HepG2 (cell line): Measurements from ENCODE around the gene TRIM10. TPM values are rescaled to one million over a fixed set of nuclear protein-coding genes. Genes with fewer than 3 reads are reported as not detected.
A peak's percentile ranks its signal among the peaks of the same experiment; 100 is the strongest.

Source experiments
- ATF4 ChIP-seq, 2 experiments: fragments of 450-650 bp in 1 of 2; sonication (generic) in 1 of 2; formaldehyde crosslinking; IDR thresholded peaks; 2 replicates each; pipeline versions ENCODE4 v1.5.0 to v1.8.0; 2020 to 2022; ENCODE audit warnings: mild to moderate bottlenecking in 1 of 2, missing genetic modification reagents in 1 of 2
- FOXA1 ChIP-seq, 2 experiments: fragments of 450-650 bp in 1 of 2; sonication (generic) in 1 of 2; formaldehyde crosslinking in 1 of 2; IDR thresholded peaks; 2 replicates each; pipeline versions ENCODE4 v1.4.0 to v1.6.1; 2016 to 2020; ENCODE audit warnings: missing genetic modification reagents in 1 of 2
- GATAD1 ChIP-seq: IDR thresholded peaks from 2 replicates; pipeline ENCODE4 v1.6.1; 2016; ENCODE audit warnings: missing genetic modification reagents, missing compliant biosample characterization
- HBP1 ChIP-seq: IDR thresholded peaks from 2 replicates; pipeline ENCODE4 v1.6.1; 2016; ENCODE audit warnings: low read depth, control low read depth
- HMG20B ChIP-seq: conservative IDR thresholded peaks from 2 replicates; pipeline ENCODE4 v1.6.1; 2016; ENCODE audit warnings: missing genetic modification reagents, missing compliant biosample characterization
- HNRNPH1 ChIP-seq: fragments of 200-400 bp; formaldehyde crosslinking; optimal IDR thresholded peaks from 2 replicates; pipeline ENCODE3; 2017; ENCODE audit warnings: mild to moderate bottlenecking, low read depth, low read length
- HNRNPLL ChIP-seq: fragments of 200-400 bp; formaldehyde crosslinking; IDR thresholded peaks from 2 replicates; pipeline ENCODE4 v1.6.1; 2017; ENCODE audit warnings: mild to moderate bottlenecking, low read depth, low read length; ENCODE audit not compliant: poor library complexity, severe bottlenecking
- HOXA3 ChIP-seq: sonication (generic); formaldehyde crosslinking; IDR thresholded peaks from 2 replicates; pipeline ENCODE4 v1.5.0; 2020; ENCODE audit warnings: missing genetic modification reagents
- JUN ChIP-seq: sonication (generic); formaldehyde crosslinking; IDR thresholded peaks from 2 replicates; pipeline ENCODE4 v1.4.0; 2020; ENCODE audit warnings: mild to moderate bottlenecking, missing genetic modification reagents
- KDM4B ChIP-seq: sonication (generic); formaldehyde crosslinking; IDR thresholded peaks from 2 replicates; pipeline ENCODE4 v1.4.0; 2020; ENCODE audit warnings: missing genetic modification reagents
- KLF11 ChIP-seq: IDR thresholded peaks from 2 replicates; pipeline ENCODE4 v1.6.1; 2016; ENCODE audit warnings: missing compliant biosample characterization
- MLLT10 ChIP-seq: sonication (generic); formaldehyde crosslinking; IDR thresholded peaks from 2 replicates; pipeline ENCODE4 v1.4.0; 2020; ENCODE audit warnings: missing genetic modification reagents
- NFYC ChIP-seq: IDR thresholded peaks from 2 replicates; pipeline ENCODE4 v1.6.1; 2016; ENCODE audit warnings: missing genetic modification reagents, missing compliant biosample characterization
- NR0B2 ChIP-seq: sonication (generic); formaldehyde crosslinking; IDR thresholded peaks from 2 replicates; pipeline ENCODE4 v1.4.0; 2020; ENCODE audit warnings: mild to moderate bottlenecking, missing genetic modification reagents
- NR2F2 ChIP-seq: IDR thresholded peaks from 2 replicates; pipeline ENCODE4 v1.6.1; 2012; ENCODE audit warnings: low read depth, inconsistent platforms, borderline replicate concordance
- NR2F6 ChIP-seq, 2 experiments: IDR thresholded peaks; 2 replicates each; pipeline ENCODE4 v1.6.1; 2016; ENCODE audit warnings: antibody characterized with exemption in 1 of 2, mild to moderate bottlenecking in 1 of 2
- REPIN1 ChIP-seq: sonication (generic); formaldehyde crosslinking; IDR thresholded peaks from 2 replicates; pipeline ENCODE4 v1.8.0; 2022; ENCODE audit warnings: missing genetic modification reagents, low read depth, mild to moderate bottlenecking, borderline replicate concordance
- RXRB ChIP-seq: IDR thresholded peaks from 2 replicates; pipeline ENCODE4 v1.6.1; 2016; ENCODE audit warnings: borderline replicate concordance, missing genetic modification reagents, missing compliant biosample characterization
- SALL1 ChIP-seq: sonication (generic); formaldehyde crosslinking; IDR thresholded peaks from 2 replicates; pipeline ENCODE4 v1.8.0; 2022; ENCODE audit warnings: mild to moderate bottlenecking, missing genetic modification reagents
- SRSF4 ChIP-seq: fragments of 200-400 bp; formaldehyde crosslinking; IDR thresholded peaks from one replicate; pipeline ENCODE4 v1.6.1; 2018; ENCODE audit warnings: mild to moderate bottlenecking, low read depth, low read length, moderate library complexity; ENCODE audit not compliant: poor library complexity, severe bottlenecking
- ZFY ChIP-seq: sonication (generic); formaldehyde crosslinking; IDR thresholded peaks from 2 replicates; pipeline ENCODE4 v1.4.0; 2020; ENCODE audit warnings: missing genetic modification reagents
- ZGPAT ChIP-seq: IDR thresholded peaks from 2 replicates; pipeline ENCODE4 v1.6.1; 2016; ENCODE audit warnings: mild to moderate bottlenecking
- ZNF382 ChIP-seq: sonication (generic); formaldehyde crosslinking; IDR thresholded peaks from 2 replicates; pipeline ENCODE4 v1.5.0; 2020; ENCODE audit warnings: missing genetic modification reagents, mild to moderate bottlenecking, borderline replicate concordance
- polyA plus RNA-seq, 8 experiments: library from polyadenylated mRNA; depleted of rRNA in 3 of 8; stranded (reverse) in 7 of 8; unstranded in 1 of 8; fragments of >200 nt; fragmentation: Illumina TruSeq in 4 of 8; extraction: Trizol in 4 of 8; gene quantifications; 2 replicates each; pipeline versions ENCODE4 v1.2.1 to v1.2.3, GENCODE V29; 2011 to 2016; ENCODE audit warnings: low read depth in 4 of 8, missing spikeins in 1 of 8, mixed read lengths in 1 of 8; ENCODE audit not compliant: insufficient read depth in 1 of 8
- total RNA-seq, 5 experiments: library from RNA; depleted of rRNA; stranded (reverse); fragments of >200 nt; fragmentation: Illumina TruSeq; extraction: Trizol; gene quantifications; 2 replicates each; pipeline ENCODE4 v1.2.3, GENCODE V29; 2016; ENCODE audit warnings: low read depth in 1 of 5

TRIM10 gene
- total and polyA plus RNA-seq, 2 of the 13 experiments (the other 11 are each of a cell fraction or from before 2014, with no cell fraction given) = 4.1 to 6.8 TPM

- TF ChIP-seq HBP1 (CRISPR knock-in tag) (0 out of 2 replicates have a peak, but pooled peaks have one; percentile 50), KLF11 (CRISPR knock-in tag) (0 out of 2 replicates have a peak, but pooled peaks have one; percentile 72), KDM4B (CRISPR knock-in tag) (peak; percentile 82; the same call in 1 of the 2 replicates), NR2F6 (IDR thresholded peaks at IDR 0.05) (no peak), NR2F6 (CRISPR knock-in tag; IDR thresholded peaks at IDR 0.05) (peak; percentile 80), HNRNPH1 (no peak), REPIN1 (CRISPR knock-in tag) (peak; percentile 38; the same call in 1 of the 2 replicates), ZNF382 (CRISPR knock-in tag) (no peak), ZGPAT (peak; percentile 68; the same call in 1 of the 2 replicates), ATF4 (CRISPR knock-in tag; IDR thresholded peaks at IDR 0.05) (peak in 1 of 2 experiments; percentile 49; a peak in 2 of 4 replicates), HNRNPLL (no peak), MLLT10 (CRISPR knock-in tag) (no peak), NR2F2 (no peak), GATAD1 (peak; percentile 63), SRSF4 (no peak), NR0B2 (CRISPR knock-in tag) (no peak), RXRB (peak; percentile 68), ZFY (0 out of 2 replicates have a peak, but pooled peaks have one; percentile 22), NFYC (CRISPR knock-in tag) (peak; percentile 29; the same call in 1 of the 2 replicates), FOXA1 (IDR thresholded peaks at IDR 0.05) (no peak), FOXA1 (CRISPR knock-in tag; IDR thresholded peaks at IDR 0.05) (no peak), JUN (CRISPR knock-in tag) (no peak), SALL1 (CRISPR knock-in tag) (peak; percentile 83), HMG20B (CRISPR knock-in tag) (no peak; the same call in 1 of the 2 replicates), HOXA3 (CRISPR knock-in tag) (peak; percentile 63; the same call in 1 of the 2 replicates)
Measured at GRCh38 chr6:30130887-30131862, 29.8 kb downstream of the TRIM10 start (continued).
